ENCODE data around the gene WDR11. TPM values are rescaled to one million over a fixed set of nuclear protein-coding genes. Genes with fewer than 3 reads are reported as not detected.

The WDR11 gene
- total RNA-seq, 1 donor from 2014 or later = 44.2 TPM

DNA sequence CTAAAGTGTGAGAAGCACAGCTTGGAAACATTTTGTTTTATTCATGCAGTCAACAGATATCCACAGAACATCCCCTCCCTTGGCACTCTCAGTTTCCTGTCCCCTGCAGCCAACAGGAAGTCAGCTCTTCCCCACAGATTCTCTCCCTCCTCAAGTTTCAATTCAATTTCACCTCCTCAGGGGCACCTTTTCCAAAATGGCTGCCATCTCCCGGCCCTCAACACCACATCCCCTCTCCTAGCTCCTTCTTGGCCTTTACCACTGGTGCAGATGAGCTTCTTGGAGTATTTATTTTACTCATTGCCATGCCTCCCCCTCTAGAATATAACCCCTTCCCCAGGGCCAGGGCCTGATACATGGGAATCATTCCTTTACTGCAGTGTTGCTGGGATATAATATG, 94.0 kb downstream of the WDR11 start:
- no peak for DNase-seq (ENCODE audit: low spot score)

DNA sequence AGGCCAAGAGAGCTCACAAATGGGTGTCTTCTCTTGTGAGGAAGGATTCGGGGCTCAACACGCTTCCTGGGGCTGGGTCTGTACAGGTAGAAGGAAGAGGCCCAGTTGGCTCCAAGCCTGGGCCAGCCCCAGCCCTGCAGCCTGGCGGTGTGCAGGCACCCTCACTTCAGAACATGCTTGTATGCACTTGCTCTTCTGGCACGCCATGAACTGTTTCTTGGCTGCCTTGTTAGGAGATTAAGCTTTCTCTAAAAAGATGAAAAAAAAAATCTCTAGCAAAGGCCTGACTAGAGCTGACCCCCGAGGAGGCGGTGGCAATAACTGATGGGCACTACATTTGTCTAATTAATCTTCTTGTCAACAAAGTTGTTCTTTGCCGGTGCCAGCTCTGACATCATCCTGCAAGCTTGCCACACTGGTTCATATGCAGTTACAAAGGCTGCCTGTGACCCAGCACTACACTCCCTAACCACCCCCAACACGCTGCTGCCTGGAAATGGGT, 94.7 kb downstream of the WDR11 start:
- DNase-seq (ENCODE audit: low spot score) = no peak

DNA sequence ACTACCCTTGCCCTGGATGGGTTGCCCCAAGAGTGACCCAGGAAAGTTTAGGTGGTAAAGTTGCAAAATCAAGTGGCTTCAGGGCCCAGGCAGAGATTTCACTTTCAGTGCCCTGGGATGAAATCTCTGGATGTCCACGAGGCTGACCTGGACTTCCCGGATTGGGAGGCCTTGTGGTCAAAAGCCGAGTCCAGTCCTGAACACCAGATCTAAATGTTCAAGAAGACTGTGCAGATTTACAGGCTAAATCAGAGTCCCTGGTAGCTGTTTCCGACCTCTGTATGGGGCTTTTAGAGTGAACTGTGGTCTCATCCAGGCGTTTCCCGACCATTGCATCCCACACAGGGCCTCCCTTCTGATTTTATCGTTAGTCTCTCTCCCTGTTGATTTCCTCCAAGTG, 95.3 kb downstream of the WDR11 start:
- no peak for DNase-seq (ENCODE audit: low spot score)

DNA sequence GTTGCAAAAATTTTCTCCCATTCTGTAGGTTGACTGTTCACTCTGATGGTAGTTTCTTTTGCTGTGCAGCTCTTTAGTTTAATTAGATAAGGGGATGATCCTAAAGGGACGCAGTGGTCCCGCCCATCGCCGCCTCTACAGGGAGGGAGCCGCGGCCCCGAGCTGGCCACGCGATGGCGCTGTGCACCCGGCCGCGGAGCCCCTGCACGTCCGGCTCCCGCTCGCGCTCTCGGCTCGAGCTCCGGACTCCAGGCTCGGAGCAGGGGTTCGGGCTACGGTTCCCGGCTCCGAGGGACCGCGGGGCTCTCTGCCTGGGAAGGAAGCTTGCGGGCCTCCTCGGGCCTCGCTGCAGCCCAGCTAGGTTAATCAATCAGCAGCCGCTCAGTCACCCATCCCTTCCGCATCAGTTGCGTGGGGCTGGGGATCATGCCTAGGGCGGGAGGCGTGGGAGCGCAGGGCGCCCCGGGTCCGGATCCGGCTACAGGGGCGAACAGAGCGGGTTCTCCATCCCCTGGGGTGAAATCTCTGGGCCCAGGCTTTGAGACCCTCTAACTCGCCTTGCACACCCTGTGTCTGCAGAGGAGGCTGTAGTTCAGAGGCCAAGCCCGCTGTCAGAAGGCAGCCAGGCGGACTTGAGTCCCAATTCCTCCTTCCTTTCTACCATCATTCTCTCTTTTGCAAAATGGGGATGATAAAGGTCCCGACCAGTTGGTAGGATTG, 97.9 kb downstream of the WDR11 start:
- no peak for DNase-seq (ENCODE audit: low spot score)

DNA sequence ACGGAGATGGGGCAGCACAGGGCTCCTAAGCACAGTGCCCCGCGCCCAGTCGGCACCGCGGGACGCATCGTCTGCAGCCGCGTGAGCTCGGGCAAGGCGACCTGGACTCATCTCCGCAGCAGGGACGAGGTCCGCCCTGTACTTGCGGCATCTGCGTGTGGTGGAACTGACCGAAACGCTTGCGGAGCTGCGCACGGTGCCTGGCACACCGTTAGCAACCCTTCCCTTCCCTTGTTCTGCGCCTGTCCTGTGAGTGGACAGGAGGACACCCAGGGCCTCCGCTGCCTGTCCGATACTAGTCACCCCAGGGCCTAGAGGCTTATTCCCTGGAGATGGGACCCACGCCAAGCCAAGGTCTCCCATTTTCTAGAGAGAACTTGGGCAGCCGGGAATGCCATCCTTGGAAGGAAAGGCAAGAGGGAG, 98.5 kb downstream of the WDR11 start:
- DNase-seq (ENCODE audit: low spot score) = no peak

DNA sequence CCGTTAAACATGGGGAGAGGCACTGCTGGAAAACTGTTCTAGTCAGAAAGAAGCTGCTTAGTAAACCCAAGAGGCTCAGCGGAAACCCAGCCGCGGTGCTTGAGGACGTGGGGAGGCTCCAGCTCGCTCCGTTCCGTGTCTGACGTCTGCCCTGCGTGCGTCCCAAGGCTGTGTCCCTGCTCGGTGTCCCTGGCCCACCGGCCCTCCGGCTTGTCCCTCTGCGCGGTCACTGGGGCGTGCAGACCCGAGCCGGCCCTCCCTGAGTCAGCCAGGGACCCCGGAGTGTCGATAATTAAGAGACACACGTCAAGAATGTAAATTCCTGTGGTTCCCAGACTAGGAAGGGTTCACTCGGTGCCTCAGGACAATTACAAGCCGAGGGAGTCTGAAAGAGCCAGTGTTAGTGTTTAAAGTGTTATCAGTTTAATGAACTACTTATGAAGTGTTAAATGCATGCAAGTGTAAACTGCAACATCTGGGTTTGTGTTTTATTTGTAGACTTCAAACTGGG, 98.9 kb downstream of the WDR11 start:
- no peak for DNase-seq (ENCODE audit: low spot score)

DNA sequence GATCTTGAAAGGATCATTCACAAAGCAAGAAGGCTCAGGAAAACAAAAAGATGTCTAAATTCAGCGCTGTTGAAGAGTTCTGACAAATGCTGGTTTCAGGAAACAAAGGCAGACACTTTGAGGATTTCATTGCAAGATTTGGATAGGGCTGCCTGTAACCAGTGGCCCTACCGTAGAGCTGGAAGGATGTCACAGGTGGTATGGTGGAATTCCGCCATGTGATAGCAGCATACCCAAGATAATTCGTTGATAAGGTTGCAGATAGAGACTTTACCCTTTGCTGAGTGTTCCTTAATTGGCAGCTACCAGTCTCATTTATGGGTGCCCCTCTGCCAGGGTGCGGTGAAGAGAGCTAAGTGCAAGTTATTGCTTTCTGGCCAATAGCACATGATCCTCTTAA, 100.1 kb downstream of the WDR11 start:
- no peak for DNase-seq (ENCODE audit: low spot score)

DNA sequence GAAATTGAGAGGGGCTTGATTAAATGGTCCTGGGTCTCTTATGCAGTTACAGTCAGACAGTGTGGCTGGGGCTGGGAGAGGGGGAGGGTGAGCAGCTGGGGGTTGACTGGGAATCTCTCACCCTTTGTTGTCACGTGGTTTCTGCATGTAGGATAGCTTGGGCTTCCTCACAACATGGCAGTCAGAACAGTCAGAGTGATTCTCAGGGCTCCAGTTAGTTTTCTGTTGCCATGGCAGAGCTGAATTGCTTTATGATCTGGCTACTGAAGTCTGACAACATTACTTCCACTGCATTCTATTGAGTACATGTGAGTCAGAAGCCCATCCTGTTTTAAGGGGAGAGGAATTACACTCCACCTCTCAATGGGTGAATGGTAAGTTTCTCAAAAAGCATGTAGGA, 102.7 kb downstream of the WDR11 start:
- no peak for DNase-seq (ENCODE audit: low spot score)

All from mesenteric fat pad (tissue), 1 donor.